HepG2 (cell line): ENCODE measurements around the gene KLHL35. TPM values are rescaled to one million over a fixed set of nuclear protein-coding genes. Genes with fewer than 3 reads are reported as not detected.

ENCODE experiments used
- ATF4 ChIP-seq, 2 experiments: fragments of 450-650 bp in 1 of 2; sonication (generic) in 1 of 2; formaldehyde crosslinking; IDR thresholded peaks; 2 replicates each; pipeline versions ENCODE4 v1.5.0 to v1.8.0; 2020 to 2022; ENCODE audit warnings: mild to moderate bottlenecking in 1 of 2, missing genetic modification reagents in 1 of 2
- GLI4 ChIP-seq: sonication (generic); formaldehyde crosslinking; IDR thresholded peaks from 2 replicates; pipeline ENCODE4 v1.5.1; 2020; ENCODE audit warnings: missing genetic modification reagents, mild to moderate bottlenecking, moderate library complexity, borderline replicate concordance
- IKZF5 ChIP-seq: IDR thresholded peaks from 2 replicates; pipeline ENCODE4 v1.6.1; 2018; ENCODE audit warnings: missing genetic modification reagents, mild to moderate bottlenecking, missing compliant biosample characterization
- SIX1 ChIP-seq: sonication (generic); formaldehyde crosslinking; IDR thresholded peaks from 2 replicates; pipeline ENCODE4 v1.4.0; 2020; ENCODE audit warnings: missing genetic modification reagents, borderline replicate concordance
- SNAPC4 ChIP-seq: sonication (generic); formaldehyde crosslinking; IDR thresholded peaks from 2 replicates; pipeline ENCODE4 v1.4.0; 2020; ENCODE audit warnings: mild to moderate bottlenecking, missing genetic modification reagents
- SP1 ChIP-seq, 2 experiments: fragments of 450-650 bp in 1 of 2; sonication (generic) in 1 of 2; formaldehyde crosslinking in 1 of 2; IDR thresholded peaks; 2 replicates each; pipeline versions ENCODE4 v1.4.0 to v1.6.1; 2016 to 2020; ENCODE audit warnings: missing genetic modification reagents in 1 of 2
- ZMAT3 ChIP-seq: sonication (generic); formaldehyde crosslinking; conservative IDR thresholded peaks from 2 replicates; pipeline ENCODE4 v1.7.0; 2021; ENCODE audit warnings: missing genetic modification reagents
- ZMYM3 ChIP-seq: sonication (generic); formaldehyde crosslinking; IDR thresholded peaks from 2 replicates; pipeline ENCODE4 v1.5.1; 2020; ENCODE audit warnings: mild to moderate bottlenecking, missing genetic modification reagents
- ZNF318 ChIP-seq: sonication (generic); formaldehyde crosslinking; IDR thresholded peaks from 2 replicates; pipeline ENCODE4 v1.4.0; 2020; ENCODE audit warnings: mild to moderate bottlenecking, missing genetic modification reagents
- ZUFSP ChIP-seq: sonication (generic); formaldehyde crosslinking; IDR thresholded peaks from 2 replicates; pipeline ENCODE4 v1.9.0; 2021; ENCODE audit warnings: missing genetic modification reagents, mild to moderate bottlenecking, borderline replicate concordance
- polyA plus RNA-seq, 8 experiments: library from polyadenylated mRNA; depleted of rRNA in 3 of 8; stranded (reverse) in 7 of 8; unstranded in 1 of 8; fragments of >200 nt; fragmentation: Illumina TruSeq in 4 of 8; extraction: Trizol in 4 of 8; gene quantifications; 2 replicates each; pipeline versions ENCODE4 v1.2.1 to v1.2.3, GENCODE V29; 2011 to 2016; ENCODE audit warnings: low read depth in 4 of 8, missing spikeins in 1 of 8, mixed read lengths in 1 of 8; ENCODE audit not compliant: insufficient read depth in 1 of 8
- total RNA-seq, 5 experiments: library from RNA; depleted of rRNA; stranded (reverse); fragments of >200 nt; fragmentation: Illumina TruSeq; extraction: Trizol; gene quantifications; 2 replicates each; pipeline ENCODE4 v1.2.3, GENCODE V29; 2016; ENCODE audit warnings: low read depth in 1 of 5

Gene KLHL35
- total and polyA plus RNA-seq, 2 of the 13 experiments (the other 11 are each of a cell fraction or from before 2014, with no cell fraction given): not detected

GRCh38 chr11:75384438-75385080, 48.4 kb downstream of the KLHL35 start (continued):
- TF ChIP-seq ZNF318 (CRISPR knock-in tag) (no peak), IKZF5 (0 out of 2 replicates have a peak, but pooled peaks have one; percentile 39), SP1 (IDR thresholded peaks at IDR 0.05) (no peak), SP1 (CRISPR knock-in tag; IDR thresholded peaks at IDR 0.05) (0 out of 2 replicates have a peak, but pooled peaks have one; percentile 14), ZMYM3 (CRISPR knock-in tag) (peak; percentile 28; the same call in 1 of the 2 replicates), ATF4 (CRISPR knock-in tag; IDR thresholded peaks at IDR 0.05) (no peak), ZMAT3 (CRISPR knock-in tag) (no peak), SIX1 (no peak), SNAPC4 (no peak), ZUFSP (no peak), GLI4 (no peak)
